ENCODE results near the gene PTGER1.

Gene PTGER1

DNA sequence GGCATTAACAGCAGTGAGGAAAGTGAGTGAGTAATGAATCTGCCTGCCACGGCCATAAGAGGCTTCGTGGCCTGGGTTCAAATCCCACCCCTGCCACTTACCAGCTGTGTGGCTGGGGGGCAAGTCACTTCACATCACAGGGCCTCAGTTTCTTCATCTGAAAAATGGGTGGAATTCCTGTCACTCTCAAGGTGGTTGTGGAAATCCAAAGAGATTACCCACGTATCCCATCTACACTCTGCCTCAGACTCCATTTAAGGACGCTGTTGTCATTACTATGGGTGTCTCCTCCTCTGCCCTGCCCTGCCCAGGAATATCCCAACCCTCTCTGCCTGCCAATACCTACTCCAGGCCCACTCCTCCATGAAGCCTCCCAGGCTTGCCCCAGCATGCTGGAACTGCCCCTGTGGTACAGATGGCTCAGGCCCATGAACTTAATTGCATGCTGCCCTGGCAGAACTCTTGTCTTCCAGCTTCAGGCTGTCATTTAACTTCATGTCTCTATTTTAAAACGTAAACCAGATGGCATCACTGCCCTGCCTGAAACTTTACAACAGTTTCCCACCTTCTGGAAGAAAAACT, 17.7 kb upstream of the PTGER1 start:
- TF ChIP-seq, protein P1, sequence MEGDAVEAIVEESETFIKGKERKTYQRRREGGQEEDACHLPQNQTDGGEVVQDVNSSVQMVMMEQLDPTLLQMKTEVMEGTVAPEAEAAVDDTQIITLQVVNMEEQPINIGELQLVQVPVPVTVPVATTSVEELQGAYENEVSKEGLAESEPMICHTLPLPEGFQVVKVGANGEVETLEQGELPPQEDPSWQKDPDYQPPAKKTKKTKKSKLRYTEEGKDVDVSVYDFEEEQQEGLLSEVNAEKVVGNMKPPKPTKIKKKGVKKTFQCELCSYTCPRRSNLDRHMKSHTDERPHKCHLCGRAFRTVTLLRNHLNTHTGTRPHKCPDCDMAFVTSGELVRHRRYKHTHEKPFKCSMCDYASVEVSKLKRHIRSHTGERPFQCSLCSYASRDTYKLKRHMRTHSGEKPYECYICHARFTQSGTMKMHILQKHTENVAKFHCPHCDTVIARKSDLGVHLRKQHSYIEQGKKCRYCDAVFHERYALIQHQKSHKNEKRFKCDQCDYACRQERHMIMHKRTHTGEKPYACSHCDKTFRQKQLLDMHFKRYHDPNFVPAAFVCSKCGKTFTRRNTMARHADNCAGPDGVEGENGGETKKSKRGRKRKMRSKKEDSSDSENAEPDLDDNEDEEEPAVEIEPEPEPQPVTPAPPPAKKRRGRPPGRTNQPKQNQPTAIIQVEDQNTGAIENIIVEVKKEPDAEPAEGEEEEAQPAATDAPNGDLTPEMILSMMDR (IDR thresholded peaks at IDR 0.05; ENCODE audit: low read depth, low read length, missing control alignments), result no peak
- no peak for DNase-seq (ENCODE audit: low read depth)
- H3K4me3 ChIP-seq (ENCODE audit: low read depth, low read length), result no peak overlapping the region

DNA sequence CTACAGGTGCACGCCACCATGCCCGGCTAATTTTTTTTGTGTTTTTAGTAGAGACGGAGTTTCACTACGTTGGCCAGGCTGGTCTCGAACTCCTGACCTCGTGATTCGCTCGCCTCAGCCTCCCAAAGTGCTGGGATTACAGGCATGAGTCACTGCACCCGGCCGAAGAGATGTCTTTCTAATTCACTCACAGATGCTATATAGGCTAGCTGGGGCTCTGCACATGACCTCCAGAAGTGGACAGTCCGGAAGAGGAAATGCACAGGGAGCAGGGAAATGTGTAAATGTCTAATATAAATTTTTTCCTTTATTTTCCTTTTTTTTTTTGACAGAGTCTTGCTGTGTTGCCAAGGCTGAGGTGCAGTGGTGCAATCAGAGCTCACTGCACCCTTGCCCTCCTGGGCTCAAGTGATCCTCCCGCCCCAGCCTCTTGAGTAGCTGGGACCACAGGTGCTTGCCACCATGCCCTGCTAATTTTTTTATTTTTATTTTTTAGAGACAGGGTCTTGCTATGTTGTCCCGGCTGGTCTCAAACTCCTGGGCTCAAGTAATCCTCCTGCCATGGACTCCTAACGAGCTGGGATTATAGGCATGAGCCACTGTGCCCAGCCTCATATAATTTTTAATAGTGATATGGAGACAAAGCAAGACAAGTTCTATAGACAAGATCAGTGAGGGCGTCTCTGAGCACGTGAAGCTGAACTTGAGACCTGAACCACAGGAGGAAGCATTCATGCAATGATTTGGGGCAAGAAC, 12.4 kb upstream of the PTGER1 start:
- no peak for DNase-seq (ENCODE audit: low read depth)
- TF ChIP-seq, protein P1 (IDR thresholded peaks at IDR 0.05; ENCODE audit: low read depth, low read length, missing control alignments), result no peak
- H3K4me3 ChIP-seq (ENCODE audit: low read depth, low read length), result no peak overlapping the region

DNA sequence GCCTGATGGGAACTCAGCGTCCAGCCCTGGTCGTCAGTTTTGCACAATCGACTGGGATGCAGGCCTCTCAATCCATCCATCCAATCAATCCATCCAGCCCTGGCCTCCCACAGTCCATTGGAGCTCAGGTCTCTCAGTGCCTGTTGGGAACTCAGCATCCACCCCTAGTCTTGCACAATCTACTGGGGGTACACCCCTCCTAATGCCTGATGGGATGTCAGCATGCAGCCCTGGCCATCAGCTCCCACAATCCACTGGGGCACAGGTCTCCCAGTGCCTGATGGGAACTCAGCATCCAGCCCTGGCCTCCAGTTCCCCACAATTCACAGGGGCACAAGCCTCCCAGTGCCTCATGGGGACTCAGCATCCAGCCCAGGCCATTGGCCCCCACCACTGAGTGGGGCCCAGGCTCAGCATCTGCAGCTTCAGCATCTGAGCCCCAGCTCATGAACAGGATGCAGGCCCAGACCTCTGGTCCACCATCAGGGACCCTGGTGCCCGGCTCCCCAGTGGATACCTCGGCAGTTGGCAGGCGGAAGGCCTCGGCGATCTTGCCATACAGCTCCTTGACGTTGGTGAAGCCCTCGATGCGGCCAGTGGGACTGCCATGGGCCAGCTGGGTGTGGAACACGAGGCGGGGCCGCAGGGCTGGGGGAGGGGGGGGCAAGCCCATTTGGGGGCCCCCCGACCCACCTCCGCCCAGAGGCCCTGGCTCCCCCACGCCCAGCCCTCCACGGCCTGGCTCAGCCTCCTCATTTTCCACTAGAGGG, 7.2 kb upstream of the PTGER1 start:
- DNase-seq (ENCODE audit: low read depth), result no peak
- no peak overlapping the region for H3K4me3 ChIP-seq (ENCODE audit: low read depth, low read length)
- TF ChIP-seq, protein P1 (IDR thresholded peaks at IDR 0.05; ENCODE audit: low read depth, low read length, missing control alignments), result no peak

DNA sequence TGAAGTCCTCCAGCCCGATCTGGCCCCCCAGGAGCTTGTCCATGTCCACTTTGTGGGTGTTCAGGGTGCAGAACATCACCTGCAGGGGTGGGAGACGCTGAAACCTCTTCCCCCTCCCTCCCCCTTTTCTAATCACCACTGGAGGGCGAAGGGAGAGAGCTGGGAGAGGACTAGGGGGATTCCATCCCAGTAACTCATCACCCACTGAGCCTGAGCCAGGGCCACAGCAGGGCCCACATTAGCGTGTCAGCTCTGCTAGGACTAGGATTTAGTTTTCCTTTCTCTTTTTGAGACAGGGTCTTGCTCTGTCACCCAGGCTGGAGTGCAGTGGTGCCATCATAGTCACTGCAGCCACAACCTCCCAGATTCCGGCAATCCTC, 5.5 kb upstream of the PTGER1 start:
- DNase-seq (ENCODE audit: low read depth), result no peak
- TF ChIP-seq, protein P1 (IDR thresholded peaks at IDR 0.05; ENCODE audit: low read depth, low read length, missing control alignments), result no peak
- no peak overlapping the region for H3K4me3 ChIP-seq (ENCODE audit: low read depth, low read length)

DNA sequence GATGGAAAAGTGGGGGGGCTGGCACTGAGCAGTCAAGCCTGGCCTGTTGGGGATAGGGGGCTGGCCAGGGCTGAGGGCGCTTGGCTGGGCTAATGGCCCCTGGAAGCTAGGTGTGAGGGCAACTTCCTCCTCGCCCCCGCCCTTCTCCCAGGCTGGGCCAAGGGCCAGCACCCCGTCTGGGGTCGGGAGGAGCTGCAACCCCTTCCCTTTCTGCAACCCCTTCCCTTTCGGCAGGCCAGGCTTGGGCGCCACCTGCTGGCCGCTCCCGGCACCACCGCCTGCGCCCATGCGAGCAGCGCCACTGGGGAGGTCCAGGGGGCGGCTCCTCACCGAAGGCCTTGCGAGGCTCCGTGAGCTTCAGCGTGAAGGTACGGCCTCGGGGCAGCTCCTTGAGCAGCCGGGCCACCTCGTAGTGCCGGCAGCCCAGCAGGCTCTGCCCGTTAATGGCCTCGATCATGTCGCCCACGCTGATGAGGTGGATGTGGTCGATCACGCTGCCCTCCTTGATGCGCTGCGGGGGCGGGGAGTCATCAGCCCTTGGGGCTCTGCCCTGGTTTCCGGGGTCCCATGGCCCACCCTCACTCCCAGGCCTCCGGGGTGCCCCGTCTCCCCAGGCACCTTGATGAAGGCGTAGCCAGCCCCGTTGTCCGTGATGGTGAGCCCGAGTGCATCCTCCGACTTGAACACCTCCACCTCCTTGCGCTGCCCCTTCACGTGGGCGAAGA, 5.0 kb upstream of the PTGER1 start:
- no peak for DNase-seq (ENCODE audit: low read depth)
- peak overlapping the region; percentile 28; the same call in 1 of the 2 replicates for H3K4me3 ChIP-seq (ENCODE audit: low read depth, low read length)
- TF ChIP-seq, protein P1 (IDR thresholded peaks at IDR 0.05; ENCODE audit: low read depth, low read length, missing control alignments), result peak; percentile 96

DNA sequence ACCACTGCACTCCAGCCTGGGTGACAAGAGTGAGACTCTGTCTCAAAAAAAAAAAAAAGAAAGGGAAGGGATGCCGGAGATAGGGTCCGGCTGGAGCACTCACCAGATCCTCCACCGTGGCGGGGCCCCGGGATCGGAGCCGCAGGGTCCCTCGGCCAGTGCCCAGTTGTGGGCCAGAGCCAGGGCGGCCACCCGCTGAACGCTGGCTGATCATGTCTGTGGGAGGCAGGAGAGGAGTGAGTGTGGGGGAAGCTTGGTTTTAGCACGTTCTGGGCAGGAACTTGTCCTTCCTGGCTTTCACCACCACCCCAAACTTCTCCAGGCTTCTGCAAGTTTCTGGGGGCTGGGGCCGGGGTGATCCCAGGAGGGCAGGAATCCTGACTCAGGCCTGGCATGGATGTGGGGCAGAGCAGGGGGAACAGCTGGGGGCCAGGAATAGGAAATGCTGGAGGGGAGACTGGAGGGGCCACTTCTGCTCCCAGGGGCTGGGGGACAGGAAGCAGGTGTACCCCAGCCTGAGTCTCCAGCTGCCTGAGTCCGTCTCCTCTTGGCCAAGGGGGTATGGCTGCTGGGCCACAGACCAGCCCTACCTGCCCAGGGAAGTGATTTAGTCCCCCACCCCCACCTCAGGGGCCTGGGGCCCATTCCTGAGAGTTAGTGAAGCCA, 4.3 kb upstream of the PTGER1 start:
- DNase-seq (ENCODE audit: low read depth), result no peak
- TF ChIP-seq, protein P1 (IDR thresholded peaks at IDR 0.05; ENCODE audit: low read depth, low read length, missing control alignments), result no peak
- H3K4me3 ChIP-seq (ENCODE audit: low read depth, low read length), result no peak overlapping the region

Data from GM12864 (cell line).